ENCODE data around the gene EML6.

The EML6 gene

GRCh38 chr2:55012672-55013484 is 289.4 kb downstream of the EML6 start:
- Mint-ChIP-seq H3K9me3 (no peaks in the 10 kb centered on the region), H3K27me3 (no peaks in the 10 kb centered on the region), H3K4me1 (ENCODE audit: low read depth) (peaks cover 57% of the 10 kb centered on the region), H3K27ac (peak overlapping the region; percentile 68), H3K36me3 (ENCODE audit: low read depth) (peaks cover 2% of the 10 kb centered on the region), H3K4me3 (no peak overlapping the region)
- no peak for DNase-seq

GRCh38 chr2:55013936-55014335 is 290.5 kb downstream of the EML6 start:
- Mint-ChIP-seq H3K4me1 (ENCODE audit: low read depth) (peaks cover 62% of the 10 kb centered on the region), H3K36me3 (ENCODE audit: low read depth) (peaks cover 10% of the 10 kb centered on the region), H3K4me3 (no peak overlapping the region), H3K27ac (no peak overlapping the region), H3K9me3 (no peaks in the 10 kb centered on the region), H3K27me3 (no peaks in the 10 kb centered on the region)
- no peak for DNase-seq

GRCh38 chr2:55014962-55015939 is 291.8 kb downstream of the EML6 start:
- Mint-ChIP-seq H3K27ac (no peak overlapping the region), H3K27me3 (no peaks in the 10 kb centered on the region), H3K36me3 (ENCODE audit: low read depth) (peaks cover 23% of the 10 kb centered on the region), H3K9me3 (no peaks in the 10 kb centered on the region), H3K4me1 (ENCODE audit: low read depth) (peaks cover 64% of the 10 kb centered on the region), H3K4me3 (no peak overlapping the region)
- no peak for DNase-seq

- Mint-ChIP-seq H3K9me3 (no peaks in the 10 kb centered on the region), H3K36me3 (ENCODE audit: low read depth) (peaks cover 33% of the 10 kb centered on the region), H3K27me3 (no peaks in the 10 kb centered on the region), H3K4me3 (no peak overlapping the region), H3K4me1 (ENCODE audit: low read depth) (peaks cover 47% of the 10 kb centered on the region), H3K27ac (no peak overlapping the region)
- DNase-seq: no peak
These were observed 294.0 kb downstream of the EML6 start for GRCh38 chr2:55017428-55017827.

- Mint-ChIP-seq H3K27me3 (no peaks in the 10 kb centered on the region), H3K36me3 (ENCODE audit: low read depth) (peaks cover 33% of the 10 kb centered on the region), H3K27ac (no peak overlapping the region), H3K4me3 (no peak overlapping the region), H3K4me1 (ENCODE audit: low read depth) (peaks cover 43% of the 10 kb centered on the region), H3K9me3 (no peaks in the 10 kb centered on the region)
- no peak for DNase-seq
These were observed 294.4 kb downstream of the EML6 start for GRCh38 chr2:55017880-55018279.

GRCh38 chr2:55018619-55019018 is 295.2 kb downstream of the EML6 start:
- Mint-ChIP-seq H3K4me1 (ENCODE audit: low read depth) (peaks cover 36% of the 10 kb centered on the region), H3K9me3 (no peaks in the 10 kb centered on the region), H3K4me3 (no peak overlapping the region), H3K27ac (no peak overlapping the region), H3K36me3 (ENCODE audit: low read depth) (peaks cover 33% of the 10 kb centered on the region), H3K27me3 (no peaks in the 10 kb centered on the region)
- no peak for DNase-seq

GRCh38 chr2:55019526-55020258 is 296.2 kb downstream of the EML6 start:
- Mint-ChIP-seq H3K27ac (no peak overlapping the region), H3K9me3 (no peaks in the 10 kb centered on the region), H3K27me3 (no peaks in the 10 kb centered on the region), H3K4me3 (no peak overlapping the region), H3K4me1 (ENCODE audit: low read depth) (peaks cover 33% of the 10 kb centered on the region), H3K36me3 (ENCODE audit: low read depth) (peaks cover 33% of the 10 kb centered on the region)
- no peak for DNase-seq
